BLaER1 (cell line): Measurements from ENCODE around the gene BMPR1B.

Source experiments
- H3K27ac ChIP-seq: shearing (Covaris generic); formaldehyde crosslinking; 2 replicates; pipeline ENCODE4 v1.8.1; 2022
- H3K27me3 ChIP-seq: shearing (Covaris generic); formaldehyde crosslinking; 2 replicates; pipeline ENCODE4 v1.8.1; 2022
- H3K36me3 ChIP-seq: shearing (Covaris generic); formaldehyde crosslinking; 2 replicates; pipeline ENCODE4 v1.8.1; 2022
- H3K4me1 ChIP-seq: shearing (Covaris generic); formaldehyde crosslinking; 2 replicates; pipeline ENCODE4 v1.8.1; 2022
- H3K4me2 ChIP-seq: shearing (Covaris generic); formaldehyde crosslinking; 2 replicates; pipeline ENCODE4 v1.8.1; 2022
- H3K4me3 ChIP-seq: shearing (Covaris generic); formaldehyde crosslinking; 2 replicates; pipeline ENCODE4 v1.8.1; 2022
- H3K9ac ChIP-seq: shearing (Covaris generic); formaldehyde crosslinking; 2 replicates; pipeline ENCODE4 v1.8.1; 2022
- H3K9me3 ChIP-seq: shearing (Covaris generic); formaldehyde crosslinking; 2 replicates; pipeline ENCODE4 v1.8.1; 2022
- H4K20me1 ChIP-seq: shearing (Covaris generic); formaldehyde crosslinking; 2 replicates; pipeline ENCODE4 v1.8.1; 2022
- Cebpa-rat ChIP-seq: shearing (Covaris generic); IDR thresholded peaks from 2 replicates; pipeline ENCODE4 v1.8.1; 2022

Gene BMPR1B

GRCh38 chr4:95198961-95199360 is 441.2 kb downstream of the BMPR1B start:
- Histone ChIP-seq H3K36me3 (no peaks in the 10 kb centered on the region), H3K27ac (no peak overlapping the region), H3K4me1 (no peaks in the 10 kb centered on the region), H3K27me3 (no peaks in the 10 kb centered on the region), H3K4me2 (no peak overlapping the region), H3K4me3 (no peak overlapping the region), H4K20me1 (no peaks in the 10 kb centered on the region), H3K9ac (no peak overlapping the region), H3K9me3 (no peaks in the 10 kb centered on the region)
- no peak for TF ChIP-seq Cebpa-rat

GRCh38 chr4:95204267-95204844 is 446.6 kb downstream of the BMPR1B start:
- Histone ChIP-seq H3K4me1 (no peaks in the 10 kb centered on the region), H3K4me2 (no peak overlapping the region), H3K4me3 (no peak overlapping the region), H3K9me3 (no peaks in the 10 kb centered on the region), H3K27me3 (no peaks in the 10 kb centered on the region), H3K27ac (no peak overlapping the region), H4K20me1 (no peaks in the 10 kb centered on the region), H3K9ac (no peak overlapping the region), H3K36me3 (no peaks in the 10 kb centered on the region)
- TF ChIP-seq Cebpa-rat, result no peak

- Histone ChIP-seq H3K4me1 (no peaks in the 10 kb centered on the region), H3K27ac (no peak overlapping the region), H3K4me3 (no peak overlapping the region), H3K36me3 (no peaks in the 10 kb centered on the region), H3K9me3 (no peaks in the 10 kb centered on the region), H3K9ac (no peak overlapping the region), H3K27me3 (no peaks in the 10 kb centered on the region), H4K20me1 (no peaks in the 10 kb centered on the region), H3K4me2 (no peak overlapping the region)
- TF ChIP-seq Cebpa-rat, result no peak
These were observed 447.1 kb downstream of the BMPR1B start for GRCh38 chr4:95204873-95205272.
